ENCODE results near the gene CD58. TPM values are rescaled to one million over a fixed set of nuclear protein-coding genes. Genes with fewer than 3 reads are reported as not detected.

CD58 gene
- total and polyA plus RNA-seq, 2 of the 4 experiments (the other 2 are of a cell fraction), result 5.4 to 5.7 TPM

GRCh38 chr1:116545359-116545705, 25.5 kb downstream of the CD58 start:
- H2BK120ac ChIP-seq (ENCODE audit: low read depth, low read length), result no peak overlapping the region
- no peaks in the 10 kb centered on the region for H3K36me3 ChIP-seq (ENCODE audit: control insufficient read depth, insufficient read depth, low read length)
- no peaks in the 10 kb centered on the region for H4K20me1 ChIP-seq (ENCODE audit: insufficient read depth, low read length)
- ATAC-seq (ENCODE audit: low read depth) (no peak), DNase-seq (no peak)
- H3K4me3 ChIP-seq (ENCODE audit: insufficient read depth, low read depth, low read length), result no peak overlapping the region
- H4K8ac ChIP-seq (ENCODE audit: low read depth in 2 of 2, low read length in 2 of 2), result no peak overlapping the region
- no peaks in the 10 kb centered on the region for H3K9me3 ChIP-seq (ENCODE audit: control insufficient read depth, insufficient read depth, low read length)
- H3K4ac ChIP-seq (ENCODE audit: low read depth, low read length), result no peak overlapping the region
- no peak overlapping the region for H4K5ac ChIP-seq (ENCODE audit: low read depth, low read length)
- ChIA-PET POLR2A (ENCODE audit: unreplicated experiment) (no interaction called here), CTCF (no interaction called here)
- no peak for TF ChIP-seq POLR2A (IDR thresholded peaks at IDR 0.05; ENCODE audit: low read depth, low read length)
- no peak for TF ChIP-seq SMC3 (IDR thresholded peaks at IDR 0.05; ENCODE audit: low read depth, low read length)
- no peak for TF ChIP-seq RFX5 (IDR thresholded peaks at IDR 0.05; ENCODE audit: low read depth, low read length)
- TF ChIP-seq, protein P1, sequence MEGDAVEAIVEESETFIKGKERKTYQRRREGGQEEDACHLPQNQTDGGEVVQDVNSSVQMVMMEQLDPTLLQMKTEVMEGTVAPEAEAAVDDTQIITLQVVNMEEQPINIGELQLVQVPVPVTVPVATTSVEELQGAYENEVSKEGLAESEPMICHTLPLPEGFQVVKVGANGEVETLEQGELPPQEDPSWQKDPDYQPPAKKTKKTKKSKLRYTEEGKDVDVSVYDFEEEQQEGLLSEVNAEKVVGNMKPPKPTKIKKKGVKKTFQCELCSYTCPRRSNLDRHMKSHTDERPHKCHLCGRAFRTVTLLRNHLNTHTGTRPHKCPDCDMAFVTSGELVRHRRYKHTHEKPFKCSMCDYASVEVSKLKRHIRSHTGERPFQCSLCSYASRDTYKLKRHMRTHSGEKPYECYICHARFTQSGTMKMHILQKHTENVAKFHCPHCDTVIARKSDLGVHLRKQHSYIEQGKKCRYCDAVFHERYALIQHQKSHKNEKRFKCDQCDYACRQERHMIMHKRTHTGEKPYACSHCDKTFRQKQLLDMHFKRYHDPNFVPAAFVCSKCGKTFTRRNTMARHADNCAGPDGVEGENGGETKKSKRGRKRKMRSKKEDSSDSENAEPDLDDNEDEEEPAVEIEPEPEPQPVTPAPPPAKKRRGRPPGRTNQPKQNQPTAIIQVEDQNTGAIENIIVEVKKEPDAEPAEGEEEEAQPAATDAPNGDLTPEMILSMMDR (conservative IDR thresholded peaks at IDR 0.05; ENCODE audit: low read depth, low read length), result no peak
- TF ChIP-seq, protein P2, sequence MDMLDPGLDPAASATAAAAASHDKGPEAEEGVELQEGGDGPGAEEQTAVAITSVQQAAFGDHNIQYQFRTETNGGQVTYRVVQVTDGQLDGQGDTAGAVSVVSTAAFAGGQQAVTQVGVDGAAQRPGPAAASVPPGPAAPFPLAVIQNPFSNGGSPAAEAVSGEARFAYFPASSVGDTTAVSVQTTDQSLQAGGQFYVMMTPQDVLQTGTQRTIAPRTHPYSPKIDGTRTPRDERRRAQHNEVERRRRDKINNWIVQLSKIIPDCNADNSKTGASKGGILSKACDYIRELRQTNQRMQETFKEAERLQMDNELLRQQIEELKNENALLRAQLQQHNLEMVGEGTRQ (IDR thresholded peaks at IDR 0.05; ENCODE audit: low read depth, low read length), result no peak
- no peak overlapping the region for H3K27ac ChIP-seq (ENCODE audit: insufficient read depth, low read length)
- H3K18ac ChIP-seq (ENCODE audit: low read depth, low read length), result no peak overlapping the region
- in situ Hi-C loops (cut with MboI; ENCODE audit: low sequenced_read_pairs) (no loop called here), dilution Hi-C loops (cut with HindIII; ENCODE audit: low sequenced_read_pairs, unreplicated experiment) (no loop called here), intact Hi-C loops (cut with micrococcal nuclease) (no loop called here)
- H2AK9ac ChIP-seq (replicated peaks; ENCODE audit: low read depth, low read length, poor library complexity), result no peak overlapping the region
- H3K9ac ChIP-seq (ENCODE audit: low read depth, low read length), result no peak overlapping the region
- H2AK5ac ChIP-seq (ENCODE audit: low read depth, low read length), result no peak overlapping the region
- no peak overlapping the region for H3K4me2 ChIP-seq (ENCODE audit: low read depth, low read length)
- no peaks in the 10 kb centered on the region for H3K27me3 ChIP-seq (ENCODE audit: control insufficient read depth, insufficient read depth, low read length)
- 0 out of 2 replicates have a peak, but pooled peaks cover 2% of the 10 kb centered on the region for H3K9me1 ChIP-seq (ENCODE audit: insufficient read depth, low read length)
- no peak overlapping the region for H2BK15ac ChIP-seq (ENCODE audit: low read depth, low read length)
- H2BK20ac ChIP-seq (ENCODE audit: low read depth, low read length), result no peak overlapping the region
- H3K4me1 ChIP-seq (ENCODE audit: control insufficient read depth, insufficient read depth, low read length), result no peaks in the 10 kb centered on the region
- H2AFZ ChIP-seq (replicated peaks; ENCODE audit: low read length, poor library complexity), result no peak overlapping the region
- no peak overlapping the region for H2BK5ac ChIP-seq (ENCODE audit: low read depth, low read length, poor library complexity, severe bottlenecking)
- H4K91ac ChIP-seq (ENCODE audit: insufficient read depth, low read depth, low read length), result no peak overlapping the region
- BruUV-seq (replicated peaks), result no TSS peak
- H3K23ac ChIP-seq (ENCODE audit: low read depth, low read length), result no peak overlapping the region
- H3K79me1 ChIP-seq (ENCODE audit: low read depth in 1 of 2, low read length in 2 of 2), result no peaks in the 10 kb centered on the region
- 100% methylated on average over 1 of the region's 2 CpGs; no CpG with 5 or more reads in 1 of the 2 experiments for WGBS, 2 experiments (ENCODE audit: extremely low coverage in 2 of 2, insufficient read length in 1 of 2)
- no peak overlapping the region for H3K14ac ChIP-seq (replicated peaks; ENCODE audit: low read depth, low read length)
- no peak overlapping the region for H3K56ac ChIP-seq (ENCODE audit: extremely low read depth, insufficient read depth, low read length)
